PC-9 (cell line): ENCODE results near the gene NTNG2.

Experiments
- CTCF ChIP-seq: fragments of 200-600 bp; sonication (generic); conservative IDR thresholded peaks from 2 replicates; pipeline ENCODE4 v1.6.1; 2017; ENCODE audit warnings: mixed run types, antibody characterized with exemption, mild to moderate bottlenecking, moderate library complexity
- EZH2 ChIP-seq: fragments of 200-600 bp; sonication (generic); IDR thresholded peaks from 2 replicates; pipeline ENCODE4 v1.8.0; 2017; ENCODE audit warnings: antibody characterized with exemption, low read depth

GRCh38 chr9:132146039-132146438 lies 15.8 kb upstream of the NTNG2 start:
- TF ChIP-seq CTCF: no peak
- TF ChIP-seq EZH2: no peak
